ENCODE data around the gene GABBR2.

GABBR2 gene

DNA sequence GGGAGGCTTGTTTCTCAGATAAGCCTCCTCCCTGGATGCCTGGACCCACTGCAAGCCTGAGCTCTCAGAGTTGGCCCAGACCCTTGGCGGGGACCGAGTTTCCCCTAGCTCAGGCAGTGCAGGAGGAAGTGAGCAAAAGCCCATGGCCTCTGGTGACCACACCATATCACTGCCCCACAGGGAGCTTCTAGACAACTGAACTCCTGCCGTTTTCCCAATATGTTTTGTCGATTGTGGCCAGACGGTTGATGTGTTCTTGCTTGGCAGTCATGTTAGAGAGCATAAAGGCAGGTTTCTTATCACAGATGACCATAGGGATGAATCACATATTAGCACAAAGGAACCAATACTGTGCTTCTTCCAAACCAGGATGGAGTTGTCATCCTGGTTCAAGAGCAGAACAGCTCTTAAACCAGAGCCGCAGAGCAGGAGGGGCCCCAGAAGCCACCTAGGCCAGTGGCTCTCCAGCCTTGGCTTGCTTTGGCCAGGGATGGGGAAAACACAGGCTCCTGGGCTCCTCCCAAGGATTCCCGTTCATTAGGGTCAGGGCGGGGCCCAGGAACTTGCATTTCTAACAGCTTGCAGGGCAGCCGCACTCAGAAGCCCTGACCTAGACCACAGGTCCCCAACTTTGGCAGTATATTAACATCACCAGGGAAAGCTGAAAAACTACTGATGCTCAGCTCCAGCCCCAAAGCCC lies 340.2 kb downstream of the GABBR2 start:
- H3K9me3 ChIP-seq (replicated peaks; ENCODE audit: insufficient read depth, low read length): 0 out of 2 replicates have a peak, but pooled peaks cover 3% of the 10 kb centered on the region
- no peak overlapping the region for H3K27ac ChIP-seq (ENCODE audit: low read length)
- TF ChIP-seq, protein P1, sequence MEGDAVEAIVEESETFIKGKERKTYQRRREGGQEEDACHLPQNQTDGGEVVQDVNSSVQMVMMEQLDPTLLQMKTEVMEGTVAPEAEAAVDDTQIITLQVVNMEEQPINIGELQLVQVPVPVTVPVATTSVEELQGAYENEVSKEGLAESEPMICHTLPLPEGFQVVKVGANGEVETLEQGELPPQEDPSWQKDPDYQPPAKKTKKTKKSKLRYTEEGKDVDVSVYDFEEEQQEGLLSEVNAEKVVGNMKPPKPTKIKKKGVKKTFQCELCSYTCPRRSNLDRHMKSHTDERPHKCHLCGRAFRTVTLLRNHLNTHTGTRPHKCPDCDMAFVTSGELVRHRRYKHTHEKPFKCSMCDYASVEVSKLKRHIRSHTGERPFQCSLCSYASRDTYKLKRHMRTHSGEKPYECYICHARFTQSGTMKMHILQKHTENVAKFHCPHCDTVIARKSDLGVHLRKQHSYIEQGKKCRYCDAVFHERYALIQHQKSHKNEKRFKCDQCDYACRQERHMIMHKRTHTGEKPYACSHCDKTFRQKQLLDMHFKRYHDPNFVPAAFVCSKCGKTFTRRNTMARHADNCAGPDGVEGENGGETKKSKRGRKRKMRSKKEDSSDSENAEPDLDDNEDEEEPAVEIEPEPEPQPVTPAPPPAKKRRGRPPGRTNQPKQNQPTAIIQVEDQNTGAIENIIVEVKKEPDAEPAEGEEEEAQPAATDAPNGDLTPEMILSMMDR (IDR thresholded peaks at IDR 0.05; ENCODE audit: low read length): no peak
- no peak for TF ChIP-seq EZH2 (optimal IDR thresholded peaks at IDR 0.05; ENCODE audit: low read depth, low read length)
- TF ChIP-seq EZH2phosphoT487 (IDR thresholded peaks at IDR 0.05; ENCODE audit: low read length): no peak
- H2AFZ ChIP-seq (ENCODE audit: low read length): no peak overlapping the region
- H4K20me1 ChIP-seq (ENCODE audit: insufficient read depth, low read length): no peaks in the 10 kb centered on the region
- no peak for DNase-seq
- no peak overlapping the region for H3K4me2 ChIP-seq (ENCODE audit: low read depth, low read length)
- H3F3A ChIP-seq (ENCODE audit: insufficient read depth, low read length): no peaks in the 10 kb centered on the region
- H3K9me2 ChIP-seq (replicated peaks; ENCODE audit: insufficient read depth, low read length): no peaks in the 10 kb centered on the region
- H3K36me3 ChIP-seq (replicated peaks; ENCODE audit: insufficient read depth, low read length): no peaks in the 10 kb centered on the region
- no peak overlapping the region for H3K4me3 ChIP-seq (ENCODE audit: low read length)
- H3K9ac ChIP-seq (ENCODE audit: low read length): no peak overlapping the region
- no peaks in the 10 kb centered on the region for H3K27me3 ChIP-seq (replicated peaks; ENCODE audit: insufficient read depth, low read length)
- no peaks in the 10 kb centered on the region for H3K4me1 ChIP-seq (ENCODE audit: low read length)
- H3K79me2 ChIP-seq (ENCODE audit: low read length): no peaks in the 10 kb centered on the region

DNA sequence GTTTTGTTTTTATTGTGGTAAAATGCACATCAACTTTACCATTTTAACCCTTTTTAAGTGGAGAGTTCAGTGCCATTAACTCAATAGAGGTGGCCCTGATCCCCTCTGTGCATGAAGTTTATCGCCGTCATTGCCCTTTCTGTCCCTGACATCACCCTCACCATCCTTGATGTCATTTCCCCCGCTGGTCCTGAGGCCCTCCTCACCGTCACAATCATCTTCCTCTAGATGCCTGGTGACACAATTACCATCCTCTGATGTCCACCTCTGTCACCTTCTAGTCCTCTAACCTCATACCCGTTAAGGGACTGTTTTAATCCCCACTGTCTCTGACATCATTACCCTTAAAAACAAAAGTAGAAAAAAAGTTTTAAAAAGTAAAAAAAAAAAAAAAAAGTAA lies 340.8 kb downstream of the GABBR2 start:
- H3K27ac ChIP-seq (ENCODE audit: low read length): no peak overlapping the region
- H3K4me2 ChIP-seq (ENCODE audit: low read depth, low read length): no peak overlapping the region
- H3K9ac ChIP-seq (ENCODE audit: low read length): no peak overlapping the region
- no peaks in the 10 kb centered on the region for H3F3A ChIP-seq (ENCODE audit: insufficient read depth, low read length)
- H3K4me1 ChIP-seq (ENCODE audit: low read length): no peaks in the 10 kb centered on the region
- no peaks in the 10 kb centered on the region for H3K9me2 ChIP-seq (replicated peaks; ENCODE audit: insufficient read depth, low read length)
- no peak for TF ChIP-seq EZH2phosphoT487 (IDR thresholded peaks at IDR 0.05; ENCODE audit: low read length)
- TF ChIP-seq EZH2 (optimal IDR thresholded peaks at IDR 0.05; ENCODE audit: low read depth, low read length): no peak
- TF ChIP-seq, protein P1 (IDR thresholded peaks at IDR 0.05; ENCODE audit: low read length): no peak
- H2AFZ ChIP-seq (ENCODE audit: low read length): no peak overlapping the region
- no peaks in the 10 kb centered on the region for H3K79me2 ChIP-seq (ENCODE audit: low read length)
- H3K27me3 ChIP-seq (replicated peaks; ENCODE audit: insufficient read depth, low read length): no peaks in the 10 kb centered on the region
- 0 out of 2 replicates have a peak, but pooled peaks cover 3% of the 10 kb centered on the region for H3K9me3 ChIP-seq (replicated peaks; ENCODE audit: insufficient read depth, low read length)
- H3K36me3 ChIP-seq (replicated peaks; ENCODE audit: insufficient read depth, low read length): no peaks in the 10 kb centered on the region
- no peak overlapping the region for H3K4me3 ChIP-seq (ENCODE audit: low read length)
- DNase-seq: no peak
- H4K20me1 ChIP-seq (ENCODE audit: insufficient read depth, low read length): no peaks in the 10 kb centered on the region

DNA sequence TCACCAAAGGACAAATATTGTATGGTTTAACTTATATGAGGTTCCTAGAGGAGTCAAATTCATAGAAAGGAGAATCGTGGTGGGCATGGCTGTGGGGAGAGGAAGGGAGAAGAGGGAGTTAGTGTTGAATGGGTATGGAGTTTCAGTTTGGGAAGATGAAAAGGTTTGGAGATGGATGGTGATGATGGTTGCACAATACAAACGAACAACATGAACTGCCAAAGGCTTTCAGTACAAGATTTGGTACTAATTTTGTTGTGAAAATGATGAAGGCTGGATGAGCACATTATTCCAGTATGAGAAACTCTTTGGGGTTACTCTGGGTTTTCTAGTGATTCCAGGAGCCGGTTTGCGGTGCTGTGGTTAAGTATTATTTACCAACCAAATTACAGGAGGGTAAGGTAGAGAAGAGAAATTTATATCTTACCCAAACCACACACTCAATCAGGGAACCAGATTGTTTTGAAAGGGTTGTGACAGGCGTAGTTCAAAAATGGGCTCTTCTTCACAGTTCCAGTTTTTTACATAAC lies 341.3 kb downstream of the GABBR2 start:
- H3K4me2 ChIP-seq (ENCODE audit: low read depth, low read length): no peak overlapping the region
- no peaks in the 10 kb centered on the region for H3F3A ChIP-seq (ENCODE audit: insufficient read depth, low read length)
- no peaks in the 10 kb centered on the region for H3K4me1 ChIP-seq (ENCODE audit: low read length)
- TF ChIP-seq, protein P1 (IDR thresholded peaks at IDR 0.05; ENCODE audit: low read length): no peak
- TF ChIP-seq EZH2 (optimal IDR thresholded peaks at IDR 0.05; ENCODE audit: low read depth, low read length) (no peak), EZH2phosphoT487 (IDR thresholded peaks at IDR 0.05; ENCODE audit: low read length) (no peak)
- no peak overlapping the region for H3K4me3 ChIP-seq (ENCODE audit: low read length)
- no peak overlapping the region for H3K9ac ChIP-seq (ENCODE audit: low read length)
- H3K9me3 ChIP-seq (replicated peaks; ENCODE audit: insufficient read depth, low read length): 0 out of 2 replicates have a peak, but pooled peaks cover 3% of the 10 kb centered on the region
- no peaks in the 10 kb centered on the region for H3K79me2 ChIP-seq (ENCODE audit: low read length)
- no peak overlapping the region for H2AFZ ChIP-seq (ENCODE audit: low read length)
- no peaks in the 10 kb centered on the region for H3K9me2 ChIP-seq (replicated peaks; ENCODE audit: insufficient read depth, low read length)
- H3K27ac ChIP-seq (ENCODE audit: low read length): no peak overlapping the region
- H3K27me3 ChIP-seq (replicated peaks; ENCODE audit: insufficient read depth, low read length): no peaks in the 10 kb centered on the region
- no peak for DNase-seq
- no peaks in the 10 kb centered on the region for H4K20me1 ChIP-seq (ENCODE audit: insufficient read depth, low read length)
- H3K36me3 ChIP-seq (replicated peaks; ENCODE audit: insufficient read depth, low read length): no peaks in the 10 kb centered on the region

Measured in MM.1S (cell line).